GM12864 (cell line): Measurements from ENCODE around the gene ADAMTS4.
"Not testable (repeated sequence)": the region's sequence is repeated elsewhere in the genome, so short reads cannot be mapped to it uniquely, and the experiment has no call there.

Experiments
- DNase-seq: peaks from one replicate; pipeline ENCODE4 v3.0.0-alpha.2; 2011; ENCODE audit warnings: low read depth
- H3K4me3 ChIP-seq: 2 replicates; pipeline ENCODE4 v1.5.1; 2011; ENCODE audit warnings: mild to moderate bottlenecking, low read depth, low read length, control low read depth
- TF ChIP-seq, protein P1 (sequence below): IDR thresholded peaks from 2 replicates; pipeline ENCODE4 v1.5.1; 2011; ENCODE audit warnings: low read depth, mild to moderate bottlenecking, moderate library complexity, low read length, control low read depth, inconsistent platforms; ENCODE audit errors: missing control alignments

ADAMTS4 gene

DNA sequence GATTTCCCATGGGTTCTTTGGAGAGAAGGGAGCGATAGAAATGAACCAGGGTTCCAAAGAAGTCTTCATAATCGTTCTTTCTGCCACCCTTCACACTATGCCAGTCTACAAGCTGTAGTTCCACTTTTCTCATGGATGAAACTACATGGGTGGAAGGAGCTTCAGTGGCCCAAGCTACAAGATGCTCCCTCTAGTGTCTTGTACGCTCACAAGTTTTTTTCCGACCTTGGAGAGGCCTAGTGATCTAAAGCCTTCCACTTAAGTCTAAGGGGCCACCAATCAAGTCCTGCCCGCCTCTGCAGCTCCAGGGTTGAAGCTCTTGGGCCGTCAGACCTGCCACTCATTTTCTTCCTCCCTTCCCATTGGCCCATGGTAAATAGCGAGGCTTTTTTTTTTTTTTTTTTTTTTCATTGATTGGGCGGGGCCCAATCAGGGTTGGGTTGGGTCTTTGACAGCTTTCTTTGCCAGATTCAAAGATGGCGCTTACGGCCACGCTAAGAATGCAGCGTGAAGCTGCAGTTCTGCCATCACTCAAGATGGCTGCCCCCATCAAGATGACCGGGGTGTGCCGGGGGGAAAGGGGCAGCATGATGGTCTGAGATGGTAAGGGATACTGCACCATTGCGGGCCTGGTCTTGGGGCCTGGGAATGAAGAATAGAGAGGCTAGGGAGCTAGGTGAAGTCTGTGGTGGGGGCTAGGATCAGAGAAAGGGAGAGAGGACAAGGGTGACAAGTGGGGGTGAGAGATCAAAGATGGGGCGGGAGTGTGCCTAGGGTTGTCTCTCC is 26.9 kb upstream of the ADAMTS4 start, which contains the start of gene TOMM40L:
TSS of gene TOMM40L (plus strand) at position 527 of the 786 bp plus-strand sequence. CDS start 430 bp downstream, outside the sequence.
- TF ChIP-seq, protein P1, sequence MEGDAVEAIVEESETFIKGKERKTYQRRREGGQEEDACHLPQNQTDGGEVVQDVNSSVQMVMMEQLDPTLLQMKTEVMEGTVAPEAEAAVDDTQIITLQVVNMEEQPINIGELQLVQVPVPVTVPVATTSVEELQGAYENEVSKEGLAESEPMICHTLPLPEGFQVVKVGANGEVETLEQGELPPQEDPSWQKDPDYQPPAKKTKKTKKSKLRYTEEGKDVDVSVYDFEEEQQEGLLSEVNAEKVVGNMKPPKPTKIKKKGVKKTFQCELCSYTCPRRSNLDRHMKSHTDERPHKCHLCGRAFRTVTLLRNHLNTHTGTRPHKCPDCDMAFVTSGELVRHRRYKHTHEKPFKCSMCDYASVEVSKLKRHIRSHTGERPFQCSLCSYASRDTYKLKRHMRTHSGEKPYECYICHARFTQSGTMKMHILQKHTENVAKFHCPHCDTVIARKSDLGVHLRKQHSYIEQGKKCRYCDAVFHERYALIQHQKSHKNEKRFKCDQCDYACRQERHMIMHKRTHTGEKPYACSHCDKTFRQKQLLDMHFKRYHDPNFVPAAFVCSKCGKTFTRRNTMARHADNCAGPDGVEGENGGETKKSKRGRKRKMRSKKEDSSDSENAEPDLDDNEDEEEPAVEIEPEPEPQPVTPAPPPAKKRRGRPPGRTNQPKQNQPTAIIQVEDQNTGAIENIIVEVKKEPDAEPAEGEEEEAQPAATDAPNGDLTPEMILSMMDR = peak; percentile 70
- peak; percentile 99 for DNase-seq
- peak within 1 kb of the TSS; percentile 64 for H3K4me3 ChIP-seq

DNA sequence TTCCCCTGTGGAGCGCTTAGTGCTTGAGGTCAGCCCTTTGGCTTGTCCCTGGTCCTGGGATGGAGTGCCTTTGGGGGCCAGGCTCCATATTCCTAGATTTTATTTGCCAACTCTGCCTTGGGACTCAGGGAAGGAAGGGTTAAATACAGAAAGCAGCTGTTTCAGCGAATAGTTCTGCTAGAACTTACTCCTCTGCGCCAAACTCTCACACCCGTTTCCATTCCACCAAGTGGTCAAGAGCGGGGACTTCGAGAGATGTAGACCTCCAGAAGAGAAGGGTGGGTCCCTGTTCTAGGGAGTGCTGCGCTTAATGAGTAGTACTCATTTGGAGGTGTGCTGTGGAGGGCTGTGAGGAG is 26.3 kb upstream of the ADAMTS4 start:
- no peak overlapping the region; the same call in 1 of the 2 replicates for H3K4me3 ChIP-seq
- TF ChIP-seq, protein P1 = no peak
- no peak for DNase-seq

DNA sequence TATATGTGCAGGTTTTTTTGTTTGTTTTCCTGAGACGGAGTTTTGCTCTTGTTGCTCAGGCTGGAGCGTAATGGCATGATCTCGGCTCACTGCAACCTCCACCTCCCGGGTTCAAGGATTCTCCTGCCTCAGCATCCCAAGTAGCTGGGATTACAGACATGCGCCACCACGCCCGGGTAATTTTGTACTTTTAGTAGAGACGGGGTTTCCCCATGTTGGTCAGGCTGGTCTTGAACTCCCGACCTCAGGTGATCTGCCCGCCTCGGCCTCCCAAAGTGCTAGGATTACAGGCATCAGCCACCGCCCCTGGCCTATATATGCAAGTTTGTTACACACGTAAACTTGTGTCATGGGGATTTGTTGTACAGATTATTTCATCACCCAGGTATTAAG is 25.8 kb upstream of the ADAMTS4 start:
- not testable (repeated sequence) for DNase-seq, H3K4me3 ChIP-seq

DNA sequence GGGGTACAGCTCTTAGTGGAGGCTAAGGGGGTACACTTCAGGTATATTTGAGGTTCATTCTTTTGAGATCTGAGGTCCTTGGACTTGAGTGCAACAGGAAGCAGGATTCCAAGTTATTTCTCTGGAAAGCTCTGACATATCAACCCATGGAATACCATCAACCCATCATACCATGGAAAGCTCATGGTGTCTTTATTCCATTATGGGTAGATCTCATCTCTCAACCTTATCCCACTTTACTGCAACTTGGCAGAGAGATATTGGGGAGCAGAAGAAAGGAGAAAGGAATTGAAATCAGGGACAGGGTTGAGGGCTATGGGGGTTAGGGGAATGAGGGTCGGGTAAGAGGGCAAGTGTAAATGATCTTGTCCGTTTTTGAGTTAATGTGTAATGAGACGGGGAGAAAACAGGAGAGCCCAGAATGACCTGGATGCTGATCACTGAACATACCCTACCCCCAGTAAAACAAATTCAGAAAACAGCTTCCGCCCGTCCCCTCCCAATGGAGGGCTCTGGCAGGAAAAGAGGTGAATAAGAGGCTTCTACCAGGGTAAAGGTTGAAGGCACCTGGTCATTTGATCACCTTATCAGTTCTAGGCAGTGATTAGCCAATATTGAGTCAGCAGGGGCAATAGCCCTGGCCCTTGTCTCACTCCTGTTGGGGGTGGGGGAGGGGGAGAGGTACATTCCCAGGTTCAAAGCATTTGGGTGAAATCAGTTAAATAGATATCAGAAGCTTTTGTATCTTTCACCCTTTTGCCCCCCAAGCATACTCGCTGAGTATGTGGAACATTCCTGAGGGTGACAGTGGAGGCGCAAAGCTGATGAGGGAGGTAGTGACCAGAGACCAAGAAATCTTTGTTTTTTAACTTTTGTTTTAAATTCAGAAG is 25.2 kb upstream of the ADAMTS4 start:
- no peak overlapping the region for H3K4me3 ChIP-seq
- DNase-seq = no peak
- TF ChIP-seq, protein P1 = no peak

DNA sequence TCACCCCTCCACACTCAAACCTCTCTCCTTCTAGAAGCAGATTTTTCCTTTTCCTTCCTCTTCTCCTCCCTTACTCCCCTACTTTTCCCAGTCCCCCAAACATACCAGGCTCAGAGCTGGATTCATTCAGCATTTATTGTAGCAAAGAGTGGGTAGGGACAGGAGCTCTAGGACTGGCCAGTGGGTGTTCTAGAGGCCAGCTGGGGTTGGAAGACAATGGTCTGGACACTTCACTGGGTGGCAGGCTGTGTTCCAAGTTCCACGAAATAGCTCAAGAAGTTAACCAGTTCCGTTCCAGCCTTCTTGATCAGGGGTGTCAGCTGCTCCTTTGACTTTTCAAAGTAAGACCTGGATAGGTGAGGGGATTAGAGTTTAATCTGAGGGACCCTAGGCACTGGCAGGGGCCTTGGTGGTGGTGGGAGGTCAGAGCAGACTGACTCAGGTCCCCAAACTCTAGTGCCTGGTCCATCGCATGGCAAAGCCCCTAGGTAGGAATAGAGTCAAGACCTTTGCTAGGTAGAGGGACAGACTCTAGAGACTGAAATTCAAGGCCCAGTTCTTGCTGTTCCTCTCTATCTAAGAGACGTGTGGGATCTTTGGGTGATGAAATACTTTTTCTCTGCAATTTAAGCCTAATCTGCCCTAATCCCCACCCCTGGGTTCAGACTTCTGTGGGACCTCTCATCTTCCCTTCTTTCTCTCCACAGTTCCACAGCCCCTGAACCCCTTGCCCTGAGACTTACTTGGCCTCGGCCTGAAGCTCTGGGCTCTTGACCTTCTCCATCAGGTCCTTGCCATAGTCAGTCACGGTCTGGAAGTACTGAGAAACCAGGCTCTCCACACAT is 23.5 kb upstream of the ADAMTS4 start:
- DNase-seq = no peak
- TF ChIP-seq, protein P1 = no peak
- H3K4me3 ChIP-seq = no peak overlapping the region

DNA sequence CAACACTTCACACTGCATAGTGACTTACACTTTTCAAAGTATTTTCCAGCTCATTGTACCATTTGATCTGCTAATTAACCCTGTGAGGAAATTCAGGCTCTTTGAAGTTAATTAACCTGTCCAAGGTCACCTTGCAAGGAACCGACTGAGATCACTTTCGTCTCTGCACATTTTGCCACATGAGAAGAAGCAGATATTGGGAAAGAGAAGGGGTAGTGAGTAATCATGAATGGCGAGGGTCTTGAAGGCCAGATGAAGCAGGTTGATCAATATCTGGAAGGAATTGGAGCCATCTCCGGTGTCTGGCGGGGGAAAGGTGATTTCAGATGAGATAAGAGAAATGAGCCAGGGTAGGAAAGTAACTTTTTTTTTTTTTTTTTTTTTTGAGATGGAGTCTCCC is 21.1 kb upstream of the ADAMTS4 start:
- TF ChIP-seq, protein P1 = no peak

More for the DNA sequence above, 21.1 kb upstream of the ADAMTS4 start:
- DNase-seq = no peak
- H3K4me3 ChIP-seq = no peak overlapping the region
